HEK293T (cell line): ENCODE results near the gene CORO6.

Experiments used
- ARNT ChIP-seq: fragments of 450-650 bp; IDR thresholded peaks from 2 replicates; pipeline ENCODE4 v1.6.1; 2017; ENCODE audit warnings: mild to moderate bottlenecking
- BHLHE40 ChIP-seq: fragments of 450-650 bp; IDR thresholded peaks from 2 replicates; pipeline ENCODE4 v1.6.1; 2016; ENCODE audit warnings: mild to moderate bottlenecking, moderate library complexity, borderline replicate concordance
- CTBP1 ChIP-seq: fragments of 450-650 bp; IDR thresholded peaks from 2 replicates; pipeline ENCODE4 v1.6.1; 2016; ENCODE audit warnings: borderline replicate concordance
- FOXA1 ChIP-seq: fragments of 450-650 bp; IDR thresholded peaks from 2 replicates; pipeline ENCODE4 v1.6.1; 2016; ENCODE audit warnings: mild to moderate bottlenecking
- FOXK2 ChIP-seq: fragments of 450-650 bp; IDR thresholded peaks from 2 replicates; pipeline ENCODE4 v1.6.1; 2016; ENCODE audit warnings: mild to moderate bottlenecking
- FOXM1 ChIP-seq: fragments of 450-650 bp; IDR thresholded peaks from 2 replicates; pipeline ENCODE4 v1.6.1; 2017; ENCODE audit warnings: mild to moderate bottlenecking, borderline replicate concordance
- HDGF ChIP-seq: fragments of 450-650 bp; IDR thresholded peaks from 2 replicates; pipeline ENCODE4 v1.6.1; 2017; ENCODE audit warnings: antibody characterized with exemption, borderline replicate concordance
- L3MBTL2 ChIP-seq: fragments of 450-650 bp; conservative IDR thresholded peaks from 2 replicates; pipeline ENCODE4 v1.6.1; 2016; ENCODE audit warnings: mild to moderate bottlenecking
- LEF1 ChIP-seq: fragments of 450-650 bp; IDR thresholded peaks from 2 replicates; pipeline ENCODE4 v1.6.1; 2017; ENCODE audit warnings: mild to moderate bottlenecking, borderline replicate concordance
- SP1 ChIP-seq: fragments of 450-650 bp; IDR thresholded peaks from 2 replicates; pipeline ENCODE4 v1.6.1; 2017
- SUZ12 ChIP-seq: fragments of 450-650 bp; IDR thresholded peaks from 2 replicates; pipeline ENCODE4 v1.6.1; 2016; ENCODE audit warnings: mild to moderate bottlenecking
- ZNF384 ChIP-seq: fragments of 450-650 bp; IDR thresholded peaks from 2 replicates; pipeline ENCODE4 v1.6.1; 2016

GRCh38 chr17:29585080-29585751 is 37.5 kb downstream of the CORO6 start:
- TF ChIP-seq SP1 (no peak), FOXA1 (no peak), LEF1 (no peak), SUZ12 (no peak), HDGF (no peak), BHLHE40 (no peak), CTBP1 (no peak), FOXM1 (no peak), ZNF384 (no peak), FOXK2 (no peak), ARNT (no peak), L3MBTL2 (no peak)
